ENCODE measurements around the gene TJP2. TPM values are rescaled to one million over a fixed set of nuclear protein-coding genes. Genes with fewer than 3 reads are reported as not detected.

Gene TJP2
- total and polyA plus RNA-seq, 2 donors from 2014 or later, result 35.9 to 148 TPM

- H3K4me1 ChIP-seq (ENCODE audit: control insufficient read depth in 2 of 3, insufficient read depth in 2 of 3, low read depth in 1 of 3, low read length in 3 of 3), result no peaks in the 10 kb centered on the region
- H3K9me3 ChIP-seq (ENCODE audit: control insufficient read depth in 2 of 3, insufficient read depth in 1 of 3, low read length in 3 of 3), result no peaks in the 10 kb centered on the region
- DNase-seq (no peak), FAIRE-seq (no peak)
- peaks cover 6 to 61% (median 41%) of the 10 kb centered on the region in 3 donors for H3K36me3 ChIP-seq (ENCODE audit: control insufficient read depth in 2 of 3, insufficient read depth in 3 of 3, low read length in 3 of 3)
- H3K27me3 ChIP-seq (ENCODE audit: control insufficient read depth, insufficient read depth, low read length), result no peaks in the 10 kb centered on the region
- no peak overlapping the region for H3K4me3 ChIP-seq (ENCODE audit: low read length in 3 of 3)
- TF ChIP-seq CTCF (IDR thresholded peaks at IDR 0.05; ENCODE audit: borderline replicate concordance, extremely low read depth, insufficient read depth), result no peak
- intact Hi-C loops (cut with DNase I), result no loop called here
- no peak overlapping the region for H3K27ac ChIP-seq (ENCODE audit: low read depth in 2 of 2, low read length in 2 of 2)
- H3K9ac ChIP-seq (ENCODE audit: low read length in 3 of 3), result no peak overlapping the region
These were observed 60.6 kb downstream of the TJP2 start for GRCh38 chr9:69234683-69235082.

GRCh38 chr9:69236188-69236587 is 62.1 kb downstream of the TJP2 start:
- H3K36me3 ChIP-seq (ENCODE audit: control insufficient read depth in 2 of 3, insufficient read depth in 3 of 3, low read length in 3 of 3), result peaks cover 6 to 62% (median 41%) of the 10 kb centered on the region in 3 donors
- no peaks in the 10 kb centered on the region for H3K4me1 ChIP-seq (ENCODE audit: control insufficient read depth in 2 of 3, insufficient read depth in 2 of 3, low read depth in 1 of 3, low read length in 3 of 3)
- H3K27me3 ChIP-seq (ENCODE audit: control insufficient read depth, insufficient read depth, low read length), result no peaks in the 10 kb centered on the region
- no peak overlapping the region for H3K27ac ChIP-seq (ENCODE audit: low read depth in 2 of 2, low read length in 2 of 2)
- no peak overlapping the region for H3K9ac ChIP-seq (ENCODE audit: low read length in 3 of 3)
- DNase-seq, result no peak
- H3K9me3 ChIP-seq (ENCODE audit: control insufficient read depth in 2 of 3, insufficient read depth in 1 of 3, low read length in 3 of 3), result no peaks in the 10 kb centered on the region
- intact Hi-C loops (cut with DNase I), result no loop called here
- no peak for FAIRE-seq
- no peak overlapping the region for H3K4me3 ChIP-seq (ENCODE audit: low read length in 3 of 3)
- no peak for TF ChIP-seq CTCF (IDR thresholded peaks at IDR 0.05; ENCODE audit: borderline replicate concordance, extremely low read depth, insufficient read depth)

- Histone ChIP-seq H3K27me3 (ENCODE audit: control insufficient read depth, insufficient read depth, low read length) (no peaks in the 10 kb centered on the region), H3K4me1 (ENCODE audit: control insufficient read depth in 2 of 3, insufficient read depth in 2 of 3, low read depth in 1 of 3, low read length in 3 of 3) (no peaks in the 10 kb centered on the region), H3K9me3 (ENCODE audit: control insufficient read depth in 2 of 3, insufficient read depth in 1 of 3, low read length in 3 of 3) (no peaks in the 10 kb centered on the region), H3K9ac (ENCODE audit: low read length in 3 of 3) (no peak overlapping the region), H3K36me3 (ENCODE audit: control insufficient read depth in 2 of 3, insufficient read depth in 3 of 3, low read length in 3 of 3) (peaks cover 6 to 61% (median 39%) of the 10 kb centered on the region in 3 donors), H3K27ac (ENCODE audit: low read depth in 2 of 2, low read length in 2 of 2) (no peak overlapping the region), H3K4me3 (ENCODE audit: low read length in 3 of 3) (no peak overlapping the region)
- DNase-seq (no peak), FAIRE-seq (no peak)
- intact Hi-C loops (cut with DNase I), result no loop called here
- no peak for TF ChIP-seq CTCF (IDR thresholded peaks at IDR 0.05; ENCODE audit: borderline replicate concordance, extremely low read depth, insufficient read depth)
These were observed 63.7 kb downstream of the TJP2 start for GRCh38 chr9:69237702-69238295.

- Histone ChIP-seq H3K9ac (ENCODE audit: low read length in 3 of 3) (no peak overlapping the region), H3K27me3 (ENCODE audit: control insufficient read depth, insufficient read depth, low read length) (no peaks in the 10 kb centered on the region), H3K4me1 (ENCODE audit: control insufficient read depth in 2 of 3, insufficient read depth in 2 of 3, low read depth in 1 of 3, low read length in 3 of 3) (no peaks in the 10 kb centered on the region), H3K27ac (ENCODE audit: low read depth in 2 of 2, low read length in 2 of 2) (no peak overlapping the region), H3K36me3 (ENCODE audit: control insufficient read depth in 2 of 3, insufficient read depth in 3 of 3, low read length in 3 of 3) (peaks cover 6 to 30% (median 28%) of the 10 kb centered on the region in 3 donors), H3K4me3 (ENCODE audit: low read length in 3 of 3) (no peak overlapping the region), H3K9me3 (ENCODE audit: control insufficient read depth in 2 of 3, insufficient read depth in 1 of 3, low read length in 3 of 3) (no peaks in the 10 kb centered on the region)
- FAIRE-seq (no peak), DNase-seq (no peak)
- no peak for TF ChIP-seq CTCF (IDR thresholded peaks at IDR 0.05; ENCODE audit: borderline replicate concordance, extremely low read depth, insufficient read depth)
- intact Hi-C loops (cut with DNase I), result no loop called here
These were observed 69.0 kb downstream of the TJP2 start for GRCh38 chr9:69243116-69243515.
